Activated CD8-positive, alpha-beta memory T cell treated with anti-CD3 and anti-CD28 coated beads, Interleukin-2, amount 50 U/mL, for 48 hours (primary cell): ENCODE data around the gene SLC27A1.
"Not testable (repeated sequence)": the region's sequence is repeated elsewhere in the genome, so short reads cannot be mapped to it uniquely, and the experiment has no call there.

Experiments used
- DNase-seq: peaks from one replicate; pipeline ENCODE4 v3.0.0-alpha.2; 2020

The SLC27A1 gene

DNA sequence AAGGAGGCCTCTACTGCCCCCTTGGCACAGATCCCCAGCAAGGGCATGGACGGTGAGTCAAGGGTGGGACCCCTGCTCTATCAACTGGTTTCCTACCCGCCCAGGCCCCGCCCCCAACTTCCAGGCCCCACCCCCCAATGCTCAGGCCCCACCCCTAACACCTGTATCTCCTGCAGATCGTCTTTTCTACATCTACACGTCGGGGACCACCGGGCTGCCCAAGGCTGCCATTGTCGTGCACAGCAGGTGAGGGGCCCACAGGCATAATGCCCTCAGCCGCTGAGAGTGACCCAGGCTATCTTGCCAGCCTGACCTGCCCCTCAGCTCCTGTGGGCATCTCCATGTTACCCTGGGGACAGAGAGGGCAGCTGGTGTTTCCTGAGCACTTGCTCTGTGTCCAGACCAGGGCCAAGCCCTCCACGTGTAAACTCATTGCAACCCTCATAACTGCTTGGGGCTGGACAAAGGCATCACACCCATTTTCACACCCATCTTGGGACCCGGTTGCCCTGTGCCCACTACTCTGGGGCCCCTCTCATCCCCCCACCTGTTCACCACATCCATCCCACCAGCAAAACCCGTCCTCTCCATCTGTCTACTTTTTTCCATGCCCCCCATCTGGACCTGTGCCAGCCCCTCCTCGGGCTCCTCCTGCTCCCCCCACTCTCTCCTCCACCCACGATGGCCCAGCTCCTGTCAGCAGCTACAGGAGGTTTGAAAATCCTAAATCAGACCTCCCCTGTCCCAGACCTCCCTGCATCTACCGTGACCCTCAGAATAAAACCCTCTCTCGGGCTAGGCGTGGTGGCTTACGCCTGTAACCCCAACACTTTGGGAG, 17.2 kb downstream of the SLC27A1 start:
- DNase-seq: no peak

DNA sequence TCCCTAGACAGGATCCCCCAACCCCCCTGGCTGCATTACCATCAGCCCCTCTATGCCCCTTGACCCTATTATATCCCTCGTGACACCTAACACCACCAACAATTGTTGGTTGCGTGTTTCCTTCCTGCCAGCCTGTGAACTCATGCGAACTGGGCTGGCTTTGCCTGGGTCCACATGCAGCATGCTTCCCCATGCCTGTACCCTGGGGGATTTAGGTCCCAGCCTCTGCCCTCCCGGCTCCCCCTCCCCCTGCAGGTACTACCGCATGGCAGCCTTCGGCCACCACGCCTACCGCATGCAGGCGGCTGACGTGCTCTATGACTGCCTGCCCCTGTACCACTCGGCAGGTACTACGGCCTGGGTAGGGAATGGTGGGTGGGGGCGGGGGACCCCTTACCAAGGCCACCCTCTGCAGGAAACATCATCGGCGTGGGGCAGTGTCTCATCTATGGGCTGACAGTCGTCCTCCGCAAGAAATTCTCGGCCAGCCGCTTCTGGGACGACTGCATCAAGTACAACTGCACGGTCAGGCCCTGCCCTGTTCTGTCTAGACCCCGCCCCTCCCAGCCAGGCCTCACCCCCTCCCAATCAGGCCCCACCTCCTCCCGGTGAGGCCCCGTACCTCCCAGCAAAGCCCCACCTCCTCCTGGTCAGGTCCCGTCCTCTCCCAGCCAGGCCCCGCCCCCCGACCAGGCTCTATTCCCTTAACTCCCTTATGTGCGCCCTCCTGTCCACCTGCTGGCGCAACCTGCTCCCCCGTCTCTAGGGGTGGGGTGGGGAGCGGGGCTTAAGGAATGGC, 18.5 kb downstream of the SLC27A1 start:
- peak; percentile 92 for DNase-seq

DNA sequence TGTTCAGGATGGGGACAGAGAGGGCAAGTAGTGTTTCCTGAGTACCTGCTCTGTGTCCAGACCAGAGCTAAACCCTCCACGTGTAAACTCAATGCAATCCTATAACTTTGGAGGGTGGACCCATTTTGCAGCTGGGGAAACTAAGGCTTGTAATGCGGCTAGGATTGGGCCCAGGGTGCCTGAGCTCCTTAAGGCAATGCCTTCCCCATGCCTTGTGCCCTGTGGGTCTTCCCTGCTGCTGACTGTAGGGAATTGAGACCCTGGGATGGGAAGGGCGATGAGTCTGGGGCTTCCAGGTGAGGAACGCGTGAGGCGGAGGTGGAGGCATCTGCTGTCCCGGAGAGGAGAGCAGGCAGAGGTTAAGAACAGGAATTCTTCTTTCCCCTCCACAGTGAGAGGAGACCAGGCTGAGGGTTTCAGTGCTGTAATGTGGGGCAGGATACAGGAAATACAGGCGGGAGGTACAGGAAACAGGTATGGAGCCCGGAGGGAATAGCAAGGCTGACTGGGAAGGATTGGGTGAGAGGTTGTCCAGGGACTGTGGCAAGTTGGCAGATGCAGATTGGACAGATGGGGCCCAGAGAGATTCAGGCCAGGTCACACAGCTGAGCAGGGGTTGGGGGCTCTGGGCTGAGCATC, 19.2 kb downstream of the SLC27A1 start:
- peak; percentile 54 for DNase-seq

DNA sequence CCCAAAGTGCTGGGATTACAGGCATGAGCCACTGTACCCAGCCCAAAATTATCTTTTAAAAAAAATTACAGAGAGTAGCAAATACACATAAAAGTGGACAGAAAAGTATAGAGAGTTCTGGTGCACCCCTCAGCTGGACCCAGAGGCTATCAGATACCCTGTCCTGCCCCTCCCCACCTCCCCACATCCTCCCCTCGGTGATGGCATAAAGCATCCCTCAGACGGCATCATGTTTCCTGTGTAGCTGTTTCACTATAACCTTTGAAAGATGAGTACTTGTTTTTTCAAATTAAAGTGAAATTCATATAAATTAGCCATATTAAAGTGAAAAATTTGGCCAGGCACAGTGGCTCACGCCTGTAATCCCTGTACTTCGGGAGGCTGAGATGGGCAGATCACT, 20.1 kb downstream of the SLC27A1 start:
- DNase-seq: no peak

DNA sequence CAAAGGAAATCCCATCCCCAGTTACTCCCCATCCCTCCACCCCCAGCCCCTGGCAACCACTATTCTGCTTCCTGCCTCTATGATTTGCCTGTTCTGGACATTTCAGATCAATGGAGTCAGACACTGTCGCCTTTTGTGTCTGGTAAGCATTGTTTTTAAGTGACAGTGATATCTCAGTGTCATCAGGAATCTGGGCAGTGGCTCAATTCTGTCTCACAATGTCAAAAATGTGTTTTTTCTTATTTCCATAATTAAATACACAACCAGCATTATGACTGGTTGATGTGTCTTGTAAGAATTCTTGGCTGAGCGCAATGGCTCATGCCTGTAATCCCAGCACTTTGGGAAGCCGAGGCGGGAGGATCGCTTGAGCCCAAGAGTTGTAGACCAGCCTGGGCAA, 21.0 kb downstream of the SLC27A1 start:
- DNase-seq: no peak

DNA sequence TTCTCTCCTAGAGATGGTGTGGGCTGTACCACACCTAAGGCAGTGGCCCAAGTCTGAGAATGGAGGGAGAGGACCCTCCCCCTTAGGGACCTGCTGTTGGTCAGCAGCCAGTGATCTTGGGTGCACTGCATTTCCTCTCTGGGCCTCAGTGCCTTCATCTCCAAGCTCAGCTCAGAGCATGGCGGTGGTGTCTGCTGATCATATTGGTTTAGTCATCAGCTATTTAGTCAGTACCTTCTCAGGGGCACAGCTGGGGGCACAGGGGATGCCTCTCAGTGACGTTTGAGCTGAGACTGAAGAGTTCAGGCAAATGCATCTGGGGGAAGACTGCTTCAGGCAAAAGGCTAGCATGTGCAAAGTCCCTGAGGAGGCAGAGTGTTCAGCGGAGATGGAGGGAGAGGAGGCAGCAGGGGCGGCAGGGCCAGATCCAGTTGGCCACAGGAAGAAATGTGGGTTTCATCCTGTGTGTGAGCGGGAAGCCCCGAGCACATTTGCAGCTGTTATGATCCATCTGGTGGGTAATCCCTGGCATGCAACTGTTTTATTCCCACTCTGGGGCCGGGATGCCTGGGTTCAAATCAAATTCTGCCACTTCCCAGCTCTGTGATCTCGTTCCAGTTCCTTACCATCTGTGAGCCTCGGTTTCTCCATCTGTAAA, 25.4 kb downstream of the SLC27A1 start:
- no peak for DNase-seq

DNA sequence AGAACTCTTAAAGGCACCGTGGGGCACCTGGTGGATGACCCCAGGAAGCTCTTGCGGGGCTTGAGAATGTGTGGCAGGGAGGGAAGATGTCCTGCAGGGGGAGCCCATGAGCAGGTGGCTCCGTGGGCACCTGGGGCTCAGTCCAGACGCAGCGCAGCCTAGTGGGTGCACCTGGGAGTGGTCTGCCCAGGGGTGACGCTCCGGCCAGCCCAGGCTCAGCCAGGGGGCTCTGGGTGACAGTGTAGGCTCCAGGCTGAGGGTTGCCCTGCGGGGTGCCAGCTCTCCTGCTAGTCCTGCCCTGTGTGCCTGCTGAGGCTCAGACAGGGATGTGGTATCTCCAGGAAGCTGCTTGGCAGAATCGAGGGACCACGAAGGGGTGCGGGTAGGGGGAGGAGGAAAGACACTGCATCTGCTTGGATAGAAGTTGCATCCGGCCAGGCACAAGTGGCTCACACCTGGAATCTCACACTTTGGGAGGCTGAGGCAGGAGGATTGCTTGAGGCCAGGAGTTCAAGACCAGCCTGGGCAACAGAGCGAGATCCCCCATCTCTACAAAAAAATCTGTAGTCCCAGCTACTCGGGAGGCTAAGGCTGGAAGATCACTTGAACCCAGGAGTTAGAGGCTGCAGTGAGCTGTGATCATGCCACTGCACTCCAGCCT, 26.1 kb downstream of the SLC27A1 start:
- DNase-seq: peak; percentile 95

DNA sequence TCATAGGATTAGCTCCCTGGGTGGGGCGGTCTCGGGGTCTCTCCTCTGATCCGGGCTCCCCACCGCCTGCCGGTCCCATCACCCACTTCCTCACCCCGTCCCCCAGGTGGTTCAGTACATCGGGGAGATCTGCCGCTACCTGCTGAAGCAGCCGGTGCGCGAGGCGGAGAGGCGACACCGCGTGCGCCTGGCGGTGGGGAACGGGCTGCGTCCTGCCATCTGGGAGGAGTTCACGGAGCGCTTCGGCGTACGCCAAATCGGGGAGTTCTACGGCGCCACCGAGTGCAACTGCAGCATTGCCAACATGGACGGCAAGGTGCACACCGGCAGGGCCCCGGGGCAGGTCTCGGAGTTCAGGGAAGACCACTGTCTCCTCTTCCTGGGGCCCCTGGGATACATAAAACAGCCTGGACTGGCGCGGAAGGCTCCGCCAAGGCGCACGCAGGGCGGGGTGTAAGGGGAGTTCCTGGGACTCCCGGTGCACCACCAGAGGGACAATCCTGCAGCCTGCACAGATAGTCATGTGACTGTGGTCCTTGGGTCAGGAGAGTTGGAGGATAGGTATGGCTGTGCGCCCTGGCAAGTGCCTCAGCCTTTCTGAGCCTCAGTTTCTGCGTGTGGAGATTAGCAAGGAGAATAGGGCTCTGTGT, 26.9 kb downstream of the SLC27A1 start:
- DNase-seq: no peak

DNA sequence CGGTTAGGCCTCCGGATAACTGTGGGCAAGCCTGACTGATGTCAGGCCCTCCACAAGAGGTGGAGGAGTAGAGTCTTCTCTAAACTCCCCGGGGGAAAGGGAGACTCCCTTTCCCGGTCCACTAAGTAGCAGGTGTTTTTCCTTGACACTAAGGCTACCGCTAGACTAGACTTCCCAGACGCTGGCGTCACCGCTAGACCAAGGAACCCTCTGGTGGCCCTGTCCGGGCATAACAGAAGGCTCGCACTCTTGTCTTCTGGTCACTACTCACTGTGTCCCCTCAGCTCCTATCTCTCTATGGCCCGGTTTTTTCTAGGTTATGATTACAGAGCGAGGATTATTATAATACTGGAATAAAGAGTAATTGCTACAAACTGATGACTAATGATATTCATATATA, 28.7 kb downstream of the SLC27A1 start:
- not testable (repeated sequence) for DNase-seq

DNA sequence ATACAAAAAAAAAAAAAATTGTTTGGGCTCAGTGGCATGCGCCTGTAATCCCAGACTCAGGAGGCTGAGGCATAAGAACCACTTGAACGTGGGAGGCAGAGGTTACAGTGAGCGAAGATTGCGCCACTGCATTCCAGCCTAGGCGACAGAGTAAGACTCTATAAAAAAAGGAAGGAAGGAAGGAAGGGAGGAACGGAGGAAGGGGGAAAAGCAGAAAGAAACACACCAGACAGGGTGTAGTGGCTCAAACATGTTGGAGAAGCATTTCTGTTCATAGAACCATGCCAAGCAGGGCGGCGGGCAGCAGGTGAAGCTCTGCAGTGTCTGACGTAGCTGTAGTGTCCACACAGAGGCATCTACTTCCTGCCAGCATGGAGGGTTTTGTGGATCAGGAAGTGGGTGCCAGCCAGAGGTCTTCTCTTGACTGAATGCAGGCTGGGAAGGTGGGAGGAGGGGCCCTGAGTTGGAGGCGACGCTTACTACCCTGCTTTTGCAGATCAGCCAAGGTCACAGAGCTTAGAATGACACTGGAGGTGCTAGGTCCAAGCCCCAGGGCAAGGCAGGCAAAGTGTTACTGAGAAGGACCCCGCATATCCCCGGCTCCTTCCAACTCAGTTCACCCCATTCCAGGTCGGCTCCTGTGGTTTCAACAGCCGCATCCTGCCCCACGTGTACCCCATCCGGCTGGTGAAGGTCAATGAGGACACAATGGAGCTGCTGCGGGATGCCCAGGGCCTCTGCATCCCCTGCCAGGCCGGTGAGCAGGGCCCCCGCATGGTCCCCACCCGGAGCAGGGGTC, 29.5 kb downstream of the SLC27A1 start:
- DNase-seq: no peak

DNA sequence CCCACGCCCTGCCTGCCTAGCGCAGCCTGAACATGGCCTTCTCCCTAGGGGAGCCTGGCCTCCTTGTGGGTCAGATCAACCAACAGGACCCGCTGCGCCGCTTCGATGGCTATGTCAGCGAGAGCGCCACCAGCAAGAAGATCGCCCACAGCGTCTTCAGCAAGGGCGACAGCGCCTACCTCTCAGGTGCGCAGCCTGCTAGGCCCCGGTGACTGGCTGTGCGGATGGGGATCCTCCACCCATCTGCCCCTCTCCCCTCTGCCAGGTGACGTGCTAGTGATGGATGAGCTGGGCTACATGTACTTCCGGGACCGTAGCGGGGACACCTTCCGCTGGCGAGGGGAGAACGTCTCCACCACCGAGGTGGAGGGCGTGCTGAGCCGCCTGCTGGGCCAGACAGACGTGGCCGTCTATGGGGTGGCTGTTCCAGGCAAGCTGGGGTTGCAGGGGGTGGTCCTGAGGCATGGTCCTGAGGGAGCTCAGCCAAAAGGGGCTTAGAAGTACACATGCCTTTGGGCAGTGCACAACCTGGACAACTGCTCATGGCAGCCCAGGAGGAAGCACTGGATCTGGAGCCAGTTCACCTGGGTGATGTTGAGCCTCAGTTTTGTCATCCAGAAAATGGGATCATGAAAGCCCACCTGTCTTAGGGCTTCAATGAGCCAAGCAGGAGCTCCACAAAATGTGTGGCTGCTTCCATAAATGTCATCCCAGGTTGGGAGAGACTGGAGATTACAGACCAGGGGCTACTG, 30.3 kb downstream of the SLC27A1 start:
- DNase-seq: no peak

DNA sequence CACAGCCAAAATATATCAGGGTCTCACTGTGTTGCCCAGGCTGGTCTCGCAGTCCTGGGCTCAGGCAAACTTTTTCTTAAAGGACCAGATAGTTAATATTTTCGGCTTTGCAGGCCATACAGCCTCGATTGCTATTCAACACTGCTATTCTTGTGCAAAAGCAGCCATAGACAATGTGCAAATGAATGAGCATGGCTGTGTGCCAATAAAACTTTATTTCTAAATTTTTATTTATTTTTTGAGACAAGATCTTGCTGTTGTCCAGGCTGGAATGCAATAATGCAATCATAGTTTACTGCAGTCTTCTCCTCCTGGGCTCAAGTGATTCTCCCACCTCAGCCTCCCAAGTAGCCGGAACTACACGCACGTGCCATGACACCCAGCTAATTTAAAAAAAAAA, 32.9 kb downstream of the SLC27A1 start:
- DNase-seq: no peak

DNA sequence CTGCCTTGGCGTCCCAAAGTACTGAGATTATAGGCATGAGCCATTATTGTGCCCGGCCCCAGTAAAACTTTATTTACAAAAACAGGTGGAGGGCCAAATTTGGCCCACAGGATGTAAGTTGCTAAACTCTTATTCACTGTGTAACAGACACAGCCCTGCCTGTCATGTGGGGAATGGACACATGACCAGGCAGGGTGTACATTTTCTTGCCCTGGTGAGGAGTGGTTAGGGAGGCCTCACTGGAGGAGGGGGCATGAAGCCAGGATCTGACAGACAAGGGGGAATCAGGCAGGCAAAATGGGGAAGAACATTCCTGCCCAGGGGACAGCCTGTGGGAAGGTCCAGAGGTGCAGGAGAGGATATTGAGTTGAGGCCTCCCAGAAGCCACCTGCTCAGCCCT, 33.7 kb downstream of the SLC27A1 start:
- DNase-seq: no peak

DNA sequence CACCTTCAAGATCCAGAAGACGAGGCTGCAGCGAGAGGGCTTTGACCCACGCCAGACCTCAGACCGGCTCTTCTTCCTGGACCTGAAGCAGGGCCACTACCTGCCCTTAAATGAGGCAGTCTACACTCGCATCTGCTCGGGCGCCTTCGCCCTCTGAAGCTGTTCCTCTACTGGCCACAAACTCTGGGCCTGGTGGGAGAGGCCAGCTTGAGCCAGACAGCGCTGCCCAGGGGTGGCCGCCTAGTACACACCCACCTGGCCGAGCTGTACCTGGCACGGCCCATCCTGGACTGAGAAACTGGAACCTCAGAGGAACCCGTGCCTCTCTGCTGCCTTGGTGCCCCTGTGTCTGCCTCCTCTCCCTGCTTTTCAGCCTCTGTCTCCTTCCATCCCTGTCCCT, 34.1 kb downstream of the SLC27A1 start:
- no peak for DNase-seq

DNA sequence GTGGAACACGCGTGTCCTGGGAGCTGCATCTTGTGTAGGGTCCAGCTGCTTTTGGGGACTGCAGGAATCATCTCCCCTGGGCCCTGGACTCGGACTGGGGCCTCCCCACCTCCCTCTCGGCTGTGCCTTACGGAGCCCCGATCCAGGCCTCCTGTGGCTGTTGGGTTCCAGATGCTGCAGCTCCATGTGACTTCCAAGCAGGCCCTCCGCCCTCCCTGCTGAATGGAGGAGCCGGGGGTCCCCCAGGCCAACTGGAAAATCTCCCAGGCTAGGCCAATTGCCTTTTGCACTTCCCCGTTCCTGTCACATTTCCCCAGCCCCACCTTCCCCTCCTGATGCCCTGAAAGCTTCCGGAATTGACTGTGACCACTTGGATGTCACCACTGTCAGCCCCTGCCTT, 34.9 kb downstream of the SLC27A1 start:
- no peak for DNase-seq

DNA sequence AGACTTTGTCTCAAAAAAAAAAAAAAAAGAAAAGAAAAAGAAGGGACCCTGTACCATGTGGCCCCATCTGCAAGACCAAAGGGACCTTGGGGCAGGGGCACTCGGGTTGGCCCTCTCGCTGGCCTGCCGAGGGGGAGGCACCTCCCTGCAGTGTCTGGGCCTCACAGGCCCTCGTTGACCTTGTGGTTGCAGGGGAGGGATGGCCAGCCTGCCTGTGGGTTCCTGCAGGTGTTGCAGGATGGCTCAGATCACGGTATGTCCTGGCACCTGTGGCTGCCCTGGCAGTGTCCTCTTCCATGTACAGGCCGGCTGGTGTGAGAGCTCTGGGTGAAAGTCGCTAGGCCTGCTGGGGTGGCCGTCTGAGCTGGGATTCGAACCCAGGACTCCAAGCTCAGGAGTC, 36.4 kb downstream of the SLC27A1 start:
- no peak for DNase-seq

DNA sequence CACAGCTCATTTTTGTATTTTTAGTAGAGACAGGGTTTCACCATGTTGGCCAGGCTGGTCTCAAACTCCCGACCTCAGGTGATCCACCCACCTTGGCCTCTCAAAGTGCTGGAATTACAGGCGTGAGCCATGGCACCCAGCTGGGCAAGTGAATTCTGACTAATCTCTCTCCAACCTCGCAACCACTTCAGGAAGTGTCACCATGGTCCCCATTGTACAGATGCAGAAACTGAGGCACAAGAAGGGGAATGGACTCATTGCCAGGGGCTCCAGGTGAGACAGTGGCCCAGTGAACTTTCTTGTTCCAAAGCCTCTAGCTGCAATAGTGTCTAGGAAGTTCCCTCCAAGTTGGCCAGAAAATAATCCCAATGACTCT, 38.2 kb downstream of the SLC27A1 start:
- DNase-seq: not testable (repeated sequence)

DNA sequence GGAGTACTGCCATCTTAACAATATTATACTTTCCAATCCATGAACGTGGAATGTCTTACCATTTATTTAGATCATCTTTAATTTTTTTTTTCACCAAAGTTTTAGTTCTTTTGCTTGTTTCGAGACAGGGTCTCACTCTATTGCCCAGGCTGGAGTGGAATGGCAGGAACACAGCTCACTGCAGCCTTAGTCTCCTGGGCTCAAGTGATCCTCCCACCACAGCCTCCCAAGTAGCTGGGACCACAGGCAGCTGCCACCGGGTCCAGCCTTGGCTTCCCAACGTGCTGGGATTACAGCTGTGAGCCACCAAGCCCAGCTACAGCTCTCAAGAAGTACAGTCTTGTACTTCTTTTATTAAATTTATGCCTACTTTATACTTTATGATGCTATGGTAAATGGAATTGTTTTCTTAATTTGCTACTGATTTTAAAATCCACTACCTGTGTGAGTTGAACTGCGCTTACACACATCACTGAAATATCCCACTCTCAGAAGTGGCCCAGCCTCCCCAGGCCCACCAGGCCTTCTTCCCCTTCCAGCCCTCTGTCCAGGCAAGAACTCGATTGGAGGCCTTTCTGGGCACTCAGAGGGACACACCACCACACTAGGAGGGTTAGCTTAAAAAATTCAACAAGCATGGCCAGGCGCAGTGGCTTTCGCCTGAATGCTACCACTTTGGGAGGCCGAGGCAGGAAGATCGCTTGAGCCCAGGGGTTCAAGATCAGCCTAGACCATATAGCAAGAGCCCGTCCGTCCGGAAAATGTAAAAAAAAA, 40.1 kb downstream of the SLC27A1 start:
- peak; percentile 57 for DNase-seq

DNA sequence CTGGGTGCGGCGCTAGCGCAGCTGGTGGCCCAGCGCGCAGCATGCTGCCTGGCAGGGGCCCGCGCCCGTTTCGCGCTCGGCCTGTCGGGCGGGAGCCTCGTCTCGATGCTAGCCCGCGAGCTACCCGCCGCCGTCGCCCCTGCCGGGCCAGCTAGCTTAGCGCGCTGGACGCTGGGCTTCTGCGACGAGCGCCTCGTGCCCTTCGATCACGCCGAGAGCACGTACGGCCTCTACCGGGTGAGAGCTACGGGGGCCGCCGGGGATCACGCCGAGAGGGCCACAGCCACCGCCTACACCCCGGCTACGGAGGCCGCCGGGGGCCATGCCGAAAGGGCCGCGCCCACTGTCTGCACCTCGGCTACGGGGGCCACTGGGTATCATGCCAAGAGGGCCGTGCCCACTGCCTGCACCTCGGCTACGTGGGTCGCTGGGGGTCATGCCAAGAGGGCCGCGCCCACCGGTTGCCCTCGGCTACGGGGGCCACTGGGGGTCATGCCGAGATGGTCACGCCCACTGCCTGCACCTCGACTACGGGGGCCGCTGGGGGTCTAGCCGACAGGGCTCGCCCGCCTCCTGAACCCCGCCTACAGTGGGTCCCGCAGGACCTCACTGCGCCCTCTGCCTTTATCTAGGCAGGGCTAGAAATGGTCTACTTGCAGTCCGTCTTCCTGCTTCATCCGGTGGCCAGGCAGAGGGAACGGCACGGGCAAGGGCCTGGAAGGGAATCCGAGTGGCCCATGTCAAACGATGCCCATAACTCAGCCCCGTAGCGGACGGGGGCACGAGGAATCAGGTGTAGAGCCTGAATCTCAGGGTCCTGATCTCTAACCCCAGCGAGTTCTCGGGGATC, 41.6 kb downstream of the SLC27A1 start:
- DNase-seq: peak; percentile 92
